HEK293 (cell line): ENCODE data around the gene STRA6.

Experiments
- CTCF ChIA-PET: fragments of 350-600 bp; formaldehyde crosslinking; extraction: SDS; loops from one replicate; lab custom pipeline; 2021; ENCODE audit warnings: antibody characterized with exemption; lab: Yijun Ruan, JAX
- POLR2A ChIA-PET: fragments of 300-600 bp; formaldehyde crosslinking; extraction: SDS; loops from one replicate; lab custom pipeline; 2020; ENCODE audit warnings: antibody characterized with exemption, inconsistent platforms; lab: Yijun Ruan, JAX
- H3K27ac ChIP-seq: fragments of 200-500 bp; sonication (Bioruptor generic); 2 replicates; pipeline ENCODE4 v1.5.1; 2014; ENCODE audit warnings: low read depth, low read length, control low read depth, inconsistent platforms; ENCODE audit errors: extremely low read depth
- H3K36me3 ChIP-seq, 2 experiments: fragments of 200-500 bp in 1 of 2; sonication (Bioruptor generic) in 1 of 2; 1 replicate in 1 of 2; 2 replicates in 1 of 2; pipeline ENCODE4 v1.5.1; 2014 to 2017; ENCODE audit warnings: inconsistent platforms in 2 of 2, low read length in 2 of 2; ENCODE audit not compliant: control insufficient read depth in 2 of 2, insufficient read depth in 1 of 2
- H3K4me1 ChIP-seq: fragments of 200-500 bp; sonication (Bioruptor generic); 2 replicates; pipeline ENCODE4 v1.5.1; 2014; ENCODE audit warnings: mild to moderate bottlenecking, low read length, inconsistent platforms; ENCODE audit not compliant: control insufficient read depth, insufficient read depth
- H3K4me3 ChIP-seq: 2 replicates; pipeline ENCODE4 v1.5.1; 2011; ENCODE audit warnings: low read depth, mild to moderate bottlenecking, control low read depth, low read length, moderate library complexity
- H3K9me3 ChIP-seq: fragments of 200-500 bp; sonication (Bioruptor generic); 2 replicates; pipeline ENCODE4 v1.5.1; 2014; ENCODE audit warnings: low read depth, low read length, inconsistent platforms; ENCODE audit not compliant: control insufficient read depth, insufficient read depth
- HOXC10 ChIP-seq: sonication (generic); formaldehyde crosslinking; IDR thresholded peaks from 2 replicates; pipeline ENCODE4 v1.8.1; 2023; ENCODE audit warnings: mild to moderate bottlenecking, missing genetic modification reagents
- KLF16 ChIP-seq: fragments of 450-650 bp; formaldehyde crosslinking; IDR thresholded peaks from 2 replicates; pipeline ENCODE4 v1.5.1; 2017; ENCODE audit warnings: missing biosample characterization, missing genetic modification characterization
- KLF17 ChIP-seq: fragments of 450-650 bp; formaldehyde crosslinking; IDR thresholded peaks from 2 replicates; pipeline ENCODE4 v1.5.1; 2016; ENCODE audit warnings: missing biosample characterization, missing genetic modification characterization
- OSR2 ChIP-seq: fragments of 450-650 bp; formaldehyde crosslinking; IDR thresholded peaks from 2 replicates; pipeline ENCODE4 v1.5.1; 2016; ENCODE audit warnings: missing biosample characterization, missing genetic modification characterization
- PRDM1 ChIP-seq: fragments of 450-650 bp; formaldehyde crosslinking; IDR thresholded peaks from 2 replicates; pipeline ENCODE4; 2016; ENCODE audit warnings: missing biosample characterization, missing genetic modification characterization
- SP3 ChIP-seq: fragments of 450-650 bp; formaldehyde crosslinking; IDR thresholded peaks from 2 replicates; pipeline ENCODE4 v1.5.1; 2016; ENCODE audit warnings: missing biosample characterization, missing genetic modification characterization
- TSHZ1 ChIP-seq: fragments of 450-650 bp; formaldehyde crosslinking; IDR thresholded peaks from 2 replicates; pipeline ENCODE4 v1.5.1; 2016; ENCODE audit warnings: missing biosample characterization, missing genetic modification characterization, borderline replicate concordance
- ZNF211 ChIP-seq: fragments of 450-650 bp; formaldehyde crosslinking; IDR thresholded peaks from 2 replicates; pipeline ENCODE4 v1.5.1; 2016; ENCODE audit warnings: low read depth, missing biosample characterization, missing genetic modification characterization
- ZNF292 ChIP-seq: fragments of 450-650 bp; formaldehyde crosslinking; IDR thresholded peaks from 2 replicates; pipeline ENCODE4 v1.5.1; 2016; ENCODE audit warnings: low read depth, missing biosample characterization, missing genetic modification characterization, borderline replicate concordance
- ZNF398 ChIP-seq: fragments of 450-650 bp; formaldehyde crosslinking; IDR thresholded peaks from 2 replicates; pipeline ENCODE4 v1.5.1; 2017; ENCODE audit warnings: missing biosample characterization, missing genetic modification characterization
- ZNF433 ChIP-seq: fragments of 450-650 bp; formaldehyde crosslinking; IDR thresholded peaks from 2 replicates; pipeline ENCODE4 v1.5.1; 2016; ENCODE audit warnings: missing biosample characterization, missing genetic modification characterization, low read depth
- ZNF514 ChIP-seq: fragments of 450-650 bp; formaldehyde crosslinking; IDR thresholded peaks from 2 replicates; pipeline ENCODE4 v1.5.1; 2016; ENCODE audit warnings: missing biosample characterization, missing genetic modification characterization
- ZNF585B ChIP-seq: fragments of 450-650 bp; formaldehyde crosslinking; IDR thresholded peaks from 2 replicates; pipeline ENCODE4 v1.5.1; 2016; ENCODE audit warnings: missing biosample characterization, missing genetic modification characterization
- ZNF624 ChIP-seq: fragments of 450-650 bp; formaldehyde crosslinking; IDR thresholded peaks from 2 replicates; pipeline ENCODE4 v1.5.1; 2017; ENCODE audit warnings: missing biosample characterization, missing genetic modification characterization
- ZNF660 ChIP-seq: fragments of 450-650 bp; IDR thresholded peaks from 2 replicates; pipeline ENCODE4 v1.5.1; 2018; ENCODE audit warnings: missing biosample characterization, mild to moderate bottlenecking, missing genetic modification characterization
- ZNF677 ChIP-seq: fragments of 450-650 bp; IDR thresholded peaks from 2 replicates; pipeline ENCODE4 v1.5.0; 2018; ENCODE audit warnings: missing biosample characterization, mild to moderate bottlenecking, missing genetic modification characterization, moderate library complexity
- ZNF837 ChIP-seq: fragments of 450-650 bp; formaldehyde crosslinking; IDR thresholded peaks from 2 replicates; pipeline ENCODE4 v1.5.1; 2016; ENCODE audit warnings: missing biosample characterization, missing genetic modification characterization

STRA6 gene

GRCh38 chr15:74157868-74158827 lies 44.4 kb downstream of the STRA6 start:
- ChIA-PET CTCF (interaction anchor here (1.1 to 1.3 kb wide), 2 partner anchors 11 to 149 kb away, joined by 3 to 4 read pairs; no protein-coding TSS in a partner anchor), POLR2A (no interaction called here)

GRCh38 chr15:74156678-74157411 lies 45.7 kb downstream of the STRA6 start:
- Histone ChIP-seq H3K9me3 (no peaks in the 10 kb centered on the region), H3K4me3 (no peak overlapping the region), H3K27ac (no peak overlapping the region), H3K4me1 (no peaks in the 10 kb centered on the region), H3K36me3 (no peaks in the 10 kb centered on the region)
- ChIA-PET CTCF (interaction anchor here (1.1 to 2.4 kb wide), 5 partner anchors 13 to 151 kb away, joined by 3 to 10 read pairs (median 4); no protein-coding TSS in a partner anchor), POLR2A (interaction anchor here (0.6 to 1.1 kb wide), 3 partner anchors 17 to 39 kb away, joined by 3 read pairs; partner anchors contain the start of gene ISLR2)
- 0 out of 2 replicates have a peak, but pooled peaks have one; percentile 17 for TF ChIP-seq PRDM1 (tag by site-specific recombination)
- no peak for TF ChIP-seq ZNF585B (tag by site-specific recombination)
- TF ChIP-seq OSR2 (tag by site-specific recombination), result peak; percentile 57; the same call in 1 of the 2 replicates
- peak; percentile 55; the same call in 1 of the 2 replicates for TF ChIP-seq ZNF660 (tag by site-specific recombination)
- TF ChIP-seq HOXC10 (CRISPR knock-in tag), result no peak

More at GRCh38 chr15:74157868-74158827, 44.4 kb downstream of the STRA6 start:
- Histone ChIP-seq H3K9me3 (no peaks in the 10 kb centered on the region), H3K36me3 (no peaks in the 10 kb centered on the region), H3K4me1 (no peaks in the 10 kb centered on the region), H3K27ac (no peak overlapping the region), H3K4me3 (no peak overlapping the region)
- TF ChIP-seq TSHZ1 (peak; percentile 38; the same call in 1 of the 2 replicates), ZNF514 (tag by site-specific recombination) (no peak)

- no peaks in the 10 kb centered on the region for H3K9me3 ChIP-seq
- H3K4me1 ChIP-seq, result no peaks in the 10 kb centered on the region
- no peaks in the 10 kb centered on the region for H3K36me3 ChIP-seq
- ChIA-PET POLR2A (no interaction called here), CTCF (interaction anchor here (0.8 to 2.4 kb wide), 5 partner anchors 9 to 204 kb away, joined by 4 to 10 read pairs (median 8); no protein-coding TSS in a partner anchor)
- H3K4me3 ChIP-seq, result no peak overlapping the region
- no peak overlapping the region for H3K27ac ChIP-seq
- no peak for TF ChIP-seq ZNF837 (tag by site-specific recombination)
- TF ChIP-seq ZNF624 (tag by site-specific recombination), result no peak
- no peak for TF ChIP-seq KLF16 (tag by site-specific recombination)
- TF ChIP-seq ZNF211 (tag by site-specific recombination), result no peak
- no peak for TF ChIP-seq ZNF433
- TF ChIP-seq ZNF398, result no peak
- TF ChIP-seq ZNF292 (tag by site-specific recombination), result no peak
- TF ChIP-seq TSHZ1, result no peak
- TF ChIP-seq KLF17 (tag by site-specific recombination), result no peak
- TF ChIP-seq ZNF677 (tag by site-specific recombination), result no peak
- TF ChIP-seq SP3, result no peak
These were observed 46.7 kb downstream of the STRA6 start for GRCh38 chr15:74155766-74156417.
